Activated naive CD4-positive, alpha-beta T cell (primary cell): ENCODE measurements around the gene SDK1.
"Not testable (repeated sequence)": the region's sequence is repeated elsewhere in the genome, so short reads cannot be mapped to it uniquely, and the experiment has no call there.

ENCODE experiments used
- DNase-seq, 4 experiments: peaks; one replicate each; lab custom pipeline; 2025; lab: John Stamatoyannopoulos, UW

Gene SDK1

DNA sequence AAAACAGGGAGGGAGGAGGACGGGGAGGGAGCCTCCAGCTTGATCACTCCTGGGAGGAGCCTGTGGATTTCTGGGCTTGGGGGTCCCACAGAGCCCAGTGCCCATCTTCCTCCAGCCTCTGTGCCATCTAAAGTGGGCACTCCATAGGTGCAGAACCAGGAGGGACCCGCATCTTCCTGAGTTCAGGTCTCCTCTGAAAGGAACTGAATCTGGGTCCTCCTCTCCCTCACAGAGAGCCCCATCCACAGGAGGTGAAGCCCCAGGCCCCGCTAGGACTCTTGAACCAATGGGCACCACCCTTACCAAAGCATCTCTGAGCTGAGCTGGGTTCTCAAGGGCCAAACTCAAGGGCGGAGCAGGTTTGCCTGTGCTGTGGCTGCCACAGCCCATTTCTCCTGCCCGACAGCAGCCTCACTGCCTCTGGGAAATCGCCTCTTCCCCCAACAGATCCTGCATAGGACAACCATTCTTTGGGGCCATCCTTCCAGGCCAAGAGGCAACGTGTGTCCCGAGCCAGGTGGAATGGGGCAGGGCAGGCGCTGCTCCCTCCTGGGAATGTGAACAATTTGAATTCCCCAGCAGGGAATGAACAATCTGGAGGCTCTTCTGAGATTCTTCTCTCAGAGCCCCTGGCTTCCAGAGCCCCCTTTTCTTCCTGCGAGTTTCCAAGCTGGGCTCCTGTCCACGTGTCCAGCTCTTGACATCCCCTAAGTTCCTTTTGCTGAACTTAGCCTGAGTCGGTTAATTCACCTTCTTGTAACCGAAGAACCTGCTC, 970.1 kb downstream of the SDK1 start:
- no peak for DNase-seq

DNA sequence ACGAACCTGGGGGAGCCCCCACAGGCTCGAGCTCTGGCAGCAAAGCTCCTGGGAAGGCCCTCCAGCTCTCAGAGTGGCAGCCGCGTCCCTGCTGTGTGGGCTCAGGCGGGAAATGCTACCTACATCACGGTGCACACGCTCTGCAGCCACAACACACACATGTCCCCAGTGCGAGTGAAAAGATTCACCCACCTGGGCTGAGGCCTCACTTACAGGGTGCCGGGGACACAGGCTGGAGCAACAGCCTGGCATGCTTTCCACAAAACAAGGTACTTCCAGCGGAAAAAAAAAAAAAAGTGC, 970.6 kb downstream of the SDK1 start:
- no peak for DNase-seq

DNA sequence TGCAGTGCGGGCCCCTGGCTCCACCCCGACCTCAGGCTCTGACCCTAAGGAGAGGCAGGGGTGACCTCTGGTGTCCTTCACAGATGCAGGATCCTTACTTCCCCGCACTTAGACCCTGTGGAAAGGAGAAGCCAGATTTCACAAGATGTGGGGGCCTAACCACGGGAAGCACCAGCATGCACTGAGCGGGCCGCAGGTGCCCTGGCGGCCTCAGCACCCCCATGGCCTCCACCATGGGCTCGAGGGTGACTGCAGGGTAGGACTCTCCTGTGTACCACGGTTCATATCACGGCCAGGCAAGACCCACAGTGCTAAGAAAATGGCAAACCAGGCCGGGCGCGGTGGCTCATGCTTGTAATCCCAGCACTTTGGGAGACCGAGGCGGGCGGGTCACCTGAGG, 971.1 kb downstream of the SDK1 start:
- DNase-seq = no peak

DNA sequence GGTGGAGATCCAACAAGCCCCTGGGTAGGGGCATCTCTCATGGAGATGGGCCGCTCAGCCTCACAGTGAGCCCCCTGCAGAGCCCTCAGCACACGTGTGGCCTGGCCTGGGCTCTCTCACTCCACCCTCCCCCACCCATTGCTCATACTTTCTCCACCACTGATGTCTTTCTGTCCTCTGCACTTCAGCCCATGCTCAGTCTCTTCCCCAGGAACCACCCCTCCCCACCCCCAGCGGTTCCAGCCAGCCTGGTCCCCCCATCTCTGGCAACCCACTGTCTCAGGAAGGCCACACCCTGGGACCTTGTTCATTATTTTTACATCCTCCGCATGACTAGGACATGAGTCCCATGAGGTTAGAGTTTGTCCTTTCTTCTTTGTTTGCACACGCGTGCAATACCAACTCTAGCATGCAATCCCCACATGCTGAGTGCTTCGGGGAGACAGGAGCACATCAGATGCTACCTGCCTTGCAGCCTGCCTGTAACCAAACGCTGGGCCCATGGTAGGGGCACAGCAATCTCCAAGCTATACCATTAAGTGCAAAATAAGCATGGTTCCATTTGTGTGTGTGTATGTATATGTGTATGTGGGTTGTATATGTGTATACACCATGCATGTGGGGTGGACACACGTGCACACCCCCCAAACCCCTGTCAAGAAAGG, 972.6 kb downstream of the SDK1 start:
- DNase-seq = no peak

DNA sequence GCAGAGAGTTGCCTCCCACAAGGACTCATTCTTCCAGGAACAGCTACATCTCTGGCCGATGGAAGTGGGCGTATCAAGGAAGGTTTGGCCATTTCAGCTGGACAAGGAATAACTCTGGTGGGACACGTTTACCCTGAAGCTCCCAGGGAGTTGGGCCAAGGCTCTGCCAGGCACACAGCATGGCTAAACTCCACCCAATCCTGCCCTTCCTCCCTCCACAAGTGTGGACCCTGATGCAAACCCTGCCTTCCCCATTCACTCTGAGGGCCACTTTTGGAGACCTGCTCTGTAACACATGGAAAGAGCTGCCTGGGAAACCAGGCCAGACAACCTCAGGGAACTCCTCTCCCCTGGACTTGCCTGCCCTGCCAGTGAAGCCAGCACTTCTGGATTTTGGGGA, 973.2 kb downstream of the SDK1 start:
- no peak for DNase-seq

DNA sequence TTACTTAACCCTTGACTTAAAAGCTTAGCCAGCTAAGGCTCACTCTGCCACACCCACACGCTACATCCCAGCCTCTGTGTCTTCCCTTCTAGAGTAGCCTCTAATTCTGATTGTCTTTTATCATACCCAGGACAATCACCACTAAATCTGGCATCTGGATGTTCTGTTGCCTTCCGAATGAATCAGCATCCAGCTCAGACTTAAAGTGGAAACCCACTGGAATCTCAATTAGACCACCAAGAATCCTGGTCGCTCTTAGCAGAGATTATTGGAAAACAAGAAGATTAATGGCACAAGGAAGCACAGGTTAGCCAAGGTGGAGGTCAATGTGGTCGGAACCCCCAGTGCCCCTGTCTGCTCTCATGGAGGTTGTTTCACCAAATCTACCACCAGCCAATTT, 976.9 kb downstream of the SDK1 start:
- no peak for DNase-seq

DNA sequence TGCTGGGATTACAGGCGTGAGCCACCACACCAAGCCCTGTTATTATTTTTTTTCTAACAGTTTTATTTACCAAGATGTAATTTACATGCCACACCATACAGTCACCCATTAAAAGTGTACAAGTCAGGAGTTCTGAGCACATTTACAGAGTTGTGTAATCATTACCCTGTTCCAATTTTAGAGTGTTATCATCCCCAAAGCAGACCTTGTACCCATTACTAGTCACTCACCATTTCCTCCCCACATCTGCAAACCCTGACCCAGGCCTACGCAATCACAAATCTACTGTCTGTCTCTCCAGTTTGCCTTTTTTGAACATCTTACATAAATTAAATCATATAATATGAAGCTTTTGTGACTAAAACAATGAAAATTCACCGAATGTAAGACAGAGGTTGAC, 978.2 kb downstream of the SDK1 start:
- DNase-seq = no peak

DNA sequence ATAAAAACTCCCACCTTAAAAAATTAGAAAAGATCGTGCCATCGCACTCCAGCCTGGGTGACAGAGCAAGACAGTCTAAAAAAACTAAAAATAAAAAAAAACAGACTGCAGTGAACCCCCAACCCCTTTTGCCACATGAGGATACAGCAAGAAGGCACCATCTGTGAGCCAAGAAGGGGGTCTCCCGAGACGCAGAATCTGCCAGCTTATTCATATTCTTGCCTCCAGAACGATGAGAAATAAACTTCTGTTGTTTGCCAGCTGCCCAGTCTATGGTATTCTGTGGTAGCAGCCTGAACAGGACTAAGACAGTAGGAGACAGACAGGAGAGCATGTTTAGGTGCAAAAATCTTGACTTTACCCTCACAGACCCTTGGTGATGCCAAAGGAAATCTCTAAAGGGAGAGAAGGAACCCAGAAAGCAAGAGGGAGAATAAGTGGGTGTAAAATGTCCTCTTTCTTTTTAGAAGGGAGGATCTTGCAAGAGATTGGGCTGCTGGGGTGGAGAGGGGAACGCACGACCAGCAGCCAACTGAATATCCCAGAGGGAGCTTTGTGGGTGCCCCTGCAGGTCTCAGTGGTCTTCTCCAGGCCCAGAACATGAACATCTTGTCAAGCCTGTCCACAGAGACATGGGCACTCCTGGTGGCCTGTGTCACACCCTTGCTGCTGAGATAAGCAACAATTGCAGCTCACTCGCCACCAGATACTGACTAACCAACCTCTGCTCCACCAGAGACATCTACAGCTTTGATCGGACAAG, 980.4 kb downstream of the SDK1 start:
- no peak for DNase-seq

DNA sequence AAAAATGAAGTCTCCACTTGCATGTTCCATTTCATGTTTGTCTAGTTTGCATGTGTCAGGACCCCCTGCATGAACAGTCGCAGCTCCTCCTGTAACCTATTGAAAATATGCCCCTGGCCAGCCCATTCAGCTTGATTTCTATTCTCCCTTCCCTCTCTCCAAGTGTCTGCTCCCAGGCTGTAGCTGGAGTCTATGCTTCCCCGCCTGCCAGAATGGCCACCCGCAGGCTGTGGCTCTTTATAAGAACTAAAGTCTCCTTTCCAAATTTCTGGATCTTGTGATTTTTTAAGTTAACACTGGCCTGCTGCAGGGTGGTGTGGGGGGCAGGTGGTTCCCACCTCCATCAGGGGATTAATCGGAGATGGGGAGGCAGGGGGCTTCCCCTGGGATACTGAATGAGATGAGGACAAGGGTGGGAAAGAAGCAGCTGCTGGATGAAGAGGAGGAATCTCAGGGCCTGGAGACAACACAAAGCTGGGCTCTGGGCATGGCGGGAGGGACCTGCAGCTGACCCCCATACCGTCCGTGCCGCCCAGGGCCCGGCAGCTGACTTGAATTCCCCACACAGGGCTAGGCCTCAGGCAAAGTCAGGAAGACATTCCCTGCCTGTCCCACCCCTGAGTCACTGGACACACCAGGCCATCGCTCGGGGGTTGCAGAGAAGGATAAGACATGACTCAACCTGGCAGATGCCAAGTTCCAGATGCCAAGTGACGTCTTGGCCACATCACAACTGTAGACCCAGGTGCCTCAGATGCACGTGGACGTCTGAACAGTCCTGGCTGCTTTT, 981.6 kb downstream of the SDK1 start:
- no peak for DNase-seq

DNA sequence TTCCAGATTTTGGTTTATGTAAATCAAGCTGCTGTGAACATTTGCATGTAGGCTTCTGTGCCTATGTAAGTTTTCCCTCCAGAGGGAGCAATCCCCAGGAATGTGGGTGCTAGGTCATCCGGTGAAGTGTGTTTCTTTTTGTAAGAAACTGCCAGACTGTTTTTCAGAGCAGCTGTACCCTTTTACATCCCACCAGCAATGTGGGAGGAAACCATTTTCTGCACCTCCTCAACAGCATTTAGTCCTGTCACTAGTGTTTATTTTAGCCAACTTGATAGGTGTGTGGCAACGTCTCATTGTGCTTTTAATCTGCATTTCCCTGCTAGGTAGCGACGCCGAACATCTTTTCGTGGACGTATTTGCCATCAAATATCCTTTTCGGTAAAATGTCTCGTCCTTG, 985.3 kb downstream of the SDK1 start:
- DNase-seq = no peak

DNA sequence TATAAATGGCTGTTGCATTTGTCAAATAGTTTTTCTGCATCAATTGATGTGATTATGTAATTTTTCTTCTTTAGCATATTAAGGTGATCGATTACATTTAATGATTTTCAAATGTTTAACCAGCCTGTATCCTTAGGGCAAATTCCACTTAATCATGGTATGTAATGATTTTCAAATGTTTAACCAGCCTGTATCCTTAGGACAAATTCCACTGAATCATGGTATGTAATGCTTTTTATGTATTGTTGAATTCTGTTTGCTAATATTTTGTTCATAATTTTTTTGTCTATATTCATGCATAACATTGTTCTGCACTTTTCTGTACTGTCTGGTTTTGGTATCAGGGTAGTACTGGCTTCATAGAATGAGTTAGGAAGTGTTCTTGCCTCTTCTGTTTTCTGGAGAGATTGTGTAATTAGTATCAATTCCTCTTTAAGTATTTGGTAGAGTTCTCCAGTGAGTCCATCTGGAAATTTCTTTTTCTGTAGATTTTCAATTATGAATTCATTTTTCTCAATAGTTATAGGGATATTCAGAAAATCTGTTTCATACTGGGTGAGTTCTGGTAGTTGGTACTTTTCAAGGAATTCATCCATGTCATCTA, 987.8 kb downstream of the SDK1 start:
- DNase-seq = no peak

DNA sequence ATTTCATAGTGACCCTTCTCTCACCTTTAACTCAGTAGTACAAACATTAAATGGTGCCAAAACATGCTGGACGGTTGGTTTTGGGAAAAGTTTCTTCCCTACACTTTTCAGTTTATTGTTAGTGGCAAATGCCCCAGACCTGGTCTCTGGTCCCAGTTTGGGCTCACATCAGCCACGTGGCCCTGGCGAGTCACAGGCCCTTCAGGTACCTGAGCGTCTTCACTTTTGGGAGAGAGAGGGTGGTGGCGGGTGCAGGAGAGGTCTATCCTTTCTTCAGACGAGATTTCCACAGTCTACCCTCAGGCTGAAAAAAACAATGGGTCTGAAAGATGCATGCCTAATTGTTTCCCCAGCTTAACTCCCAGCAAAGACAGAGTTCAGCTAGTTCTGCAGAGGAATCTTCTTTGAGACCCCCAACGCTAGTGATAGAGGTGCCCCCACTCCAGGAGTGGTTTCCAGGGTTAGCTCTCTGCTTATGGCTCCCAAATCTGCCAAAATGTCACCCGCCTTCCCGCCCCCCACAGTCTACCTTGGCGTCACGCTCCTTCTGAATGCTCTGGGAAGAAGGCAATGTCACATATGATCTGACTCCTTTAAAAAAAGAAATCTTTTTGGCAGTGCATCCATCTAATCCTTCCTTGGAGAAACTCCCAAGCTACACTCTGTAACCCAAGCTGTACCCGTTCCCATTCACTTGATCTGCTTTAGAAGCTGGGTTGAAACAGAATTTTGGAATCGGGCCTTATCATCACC, 996.3 kb downstream of the SDK1 start:
- no peak for DNase-seq

DNA sequence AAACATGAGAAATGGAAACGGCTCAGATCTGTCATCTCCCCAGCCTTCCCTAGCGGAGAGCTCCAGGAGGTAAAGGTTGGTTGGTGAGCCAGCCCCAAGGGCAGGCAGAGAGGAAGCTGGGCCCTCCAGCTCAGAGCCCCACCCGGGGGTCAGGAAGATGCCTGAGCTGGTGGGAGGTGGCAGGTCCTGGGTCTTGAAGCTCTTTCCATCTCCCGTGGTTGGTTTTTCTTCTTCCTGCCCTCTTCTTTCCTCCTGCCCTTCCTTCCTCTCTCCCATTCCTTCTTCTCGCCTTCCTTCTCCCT, 996.8 kb downstream of the SDK1 start:
- no peak for DNase-seq

DNA sequence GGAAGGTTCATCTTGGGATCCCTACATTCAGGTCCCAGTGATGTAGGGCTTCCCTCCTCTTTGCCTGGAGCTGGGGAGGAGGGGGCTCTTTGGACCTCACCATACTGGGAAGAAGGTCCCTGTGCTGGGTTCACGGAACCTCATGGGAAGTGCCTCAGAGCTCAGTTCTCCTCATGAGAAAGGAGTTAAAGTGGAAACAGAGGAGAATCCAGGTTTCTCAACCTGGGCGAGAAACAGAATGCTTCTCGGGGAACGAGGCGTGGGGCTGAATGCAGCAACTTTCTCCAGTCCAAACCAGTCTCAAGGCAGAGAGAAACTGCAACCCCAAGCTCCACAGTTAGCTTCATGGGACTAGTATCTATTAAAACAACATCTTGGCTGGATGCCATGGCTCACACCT, 998.4 kb downstream of the SDK1 start:
- DNase-seq = no peak

DNA sequence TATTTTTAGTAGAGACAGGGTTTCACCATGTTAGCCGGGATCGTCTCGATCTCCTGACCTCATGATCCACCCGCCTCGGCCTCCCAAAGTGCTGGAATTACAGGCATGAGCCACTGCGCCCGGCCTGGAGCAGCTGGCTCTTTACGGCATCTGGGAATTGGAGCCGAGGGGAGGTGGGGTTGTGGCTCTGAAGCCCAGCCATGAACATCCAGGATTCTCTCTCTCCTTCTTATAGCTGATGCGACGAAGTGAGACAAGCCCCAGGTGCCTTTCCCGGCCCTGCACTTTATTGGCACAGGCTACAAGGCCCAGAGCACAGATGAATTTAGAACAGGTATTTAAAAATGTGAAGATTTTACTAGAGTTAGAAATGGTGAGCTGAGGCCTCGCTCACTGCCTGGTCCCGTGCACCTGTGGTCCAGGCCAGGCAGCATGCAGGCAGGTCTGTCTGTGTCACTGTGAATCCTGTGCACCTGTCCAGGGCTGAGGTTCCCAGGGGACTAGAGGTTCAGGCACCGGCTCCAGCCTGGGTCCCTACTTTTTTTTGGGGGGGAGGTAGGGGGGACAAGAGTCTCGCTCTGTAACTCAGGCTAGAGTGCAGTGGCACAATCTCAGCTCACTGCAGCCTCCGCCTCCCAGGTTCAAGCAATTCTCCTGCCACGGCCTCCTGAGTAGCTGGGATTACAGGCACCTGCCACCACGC, 1001.3 kb downstream of the SDK1 start:
- DNase-seq = no peak

DNA sequence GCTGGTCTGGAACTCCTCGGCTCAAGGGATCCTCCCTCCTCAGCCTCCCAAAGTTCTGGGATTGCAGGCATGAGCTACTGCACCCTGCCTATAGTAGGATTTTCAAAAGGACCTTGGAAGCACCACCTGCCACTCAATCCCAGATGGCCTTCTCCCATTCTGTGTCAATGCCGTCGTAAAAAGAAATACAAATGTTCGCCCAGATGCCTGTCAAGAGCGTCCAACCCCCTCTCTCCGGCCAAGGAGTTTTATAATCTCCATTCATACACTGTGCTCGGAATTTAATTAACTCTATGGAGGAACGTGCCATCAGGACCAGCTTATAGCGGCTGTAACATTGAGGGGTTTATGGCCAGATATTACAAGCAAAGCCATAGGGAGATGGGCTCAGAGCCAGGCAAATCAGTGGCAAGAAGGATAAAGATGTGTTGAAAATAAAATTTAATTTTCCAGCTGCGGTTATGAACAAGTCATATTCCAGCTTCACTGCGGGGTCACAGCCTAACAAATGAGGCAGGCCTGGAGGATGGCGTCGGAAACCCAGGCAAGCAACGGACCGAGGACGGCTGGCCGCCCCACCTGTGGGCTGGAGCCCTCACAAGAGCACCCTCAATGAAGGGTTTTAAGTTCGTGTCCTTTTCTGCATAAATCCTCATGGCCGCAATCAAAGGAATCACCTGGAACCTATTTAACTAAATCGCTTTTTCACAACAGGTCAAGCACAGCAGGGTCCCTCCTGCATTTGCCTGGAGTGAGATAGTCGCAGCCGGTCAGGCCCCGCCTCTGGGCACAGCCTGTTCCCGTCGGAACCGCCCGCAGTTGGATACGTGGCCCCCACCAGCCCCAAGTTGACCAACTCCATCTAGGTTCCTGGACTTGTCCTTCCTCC, 1006.5 kb downstream of the SDK1 start:
- no peak for DNase-seq

DNA sequence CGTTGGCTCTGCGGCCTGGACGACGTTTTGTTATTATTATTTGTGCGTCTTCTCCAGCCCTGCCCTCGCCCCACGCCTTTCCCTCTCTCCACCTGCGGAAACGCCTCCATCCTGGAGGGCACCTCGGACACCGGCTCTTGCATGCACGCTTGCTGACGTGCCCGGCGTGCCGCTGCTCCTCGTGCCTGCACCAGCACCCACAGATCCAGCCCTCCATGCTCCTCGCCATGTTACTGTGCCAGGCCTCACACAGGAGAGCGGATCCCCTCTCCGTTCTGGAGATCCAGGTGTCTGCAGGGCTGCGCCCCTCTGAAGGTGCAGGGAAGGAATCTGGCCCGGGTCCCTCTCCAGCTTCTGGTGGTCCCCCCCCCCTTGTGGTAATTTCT, 1007.1 kb downstream of the SDK1 start:
- DNase-seq = no peak

DNA sequence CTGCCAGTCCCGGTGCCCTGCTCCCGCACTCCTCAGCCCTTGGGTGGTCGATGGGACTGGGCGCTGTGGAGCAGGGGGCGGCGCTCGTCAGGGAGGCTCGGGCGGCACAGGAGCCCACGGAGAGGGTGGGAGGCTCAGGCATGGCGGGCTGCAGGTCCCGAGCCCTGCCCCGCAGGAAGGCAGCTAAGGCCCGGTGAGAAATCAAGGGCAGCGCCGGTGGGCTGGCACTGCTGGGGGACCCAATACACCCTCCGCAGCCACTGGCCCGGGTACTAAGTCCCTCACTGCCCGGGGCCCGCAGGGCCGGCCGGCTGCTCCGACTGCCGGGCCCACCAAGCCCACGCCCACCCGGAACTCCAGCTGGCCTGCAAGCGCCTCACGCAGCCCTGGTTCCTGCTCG, 1012.9 kb downstream of the SDK1 start:
- DNase-seq = not testable (repeated sequence)

DNA sequence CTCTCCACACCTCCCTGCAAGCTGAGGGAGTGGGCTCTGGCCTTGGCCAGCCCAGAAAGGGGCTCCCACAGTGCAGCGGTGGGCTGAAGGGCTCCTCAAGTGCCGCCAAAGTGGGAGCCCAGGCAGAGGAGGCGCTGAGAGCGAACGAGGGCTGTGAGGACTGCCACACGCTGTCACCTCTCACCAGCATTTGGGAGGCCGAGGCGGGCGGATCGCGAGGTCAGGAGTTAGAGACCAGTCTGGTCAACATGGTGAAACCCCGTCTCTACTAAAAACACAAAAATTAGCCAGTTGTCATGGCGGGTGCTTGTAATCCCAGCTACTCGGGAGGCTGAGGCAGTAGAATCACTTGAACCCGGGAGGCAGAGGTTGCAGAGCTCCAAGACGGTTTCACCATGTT, 1013.3 kb downstream of the SDK1 start:
- not testable (repeated sequence) for DNase-seq
